AG08395 (cell line): Measurements from ENCODE around the gene MAGI1.

Experiments used
- DNase-seq: peaks from one replicate; pipeline ENCODE4 v3.0.0; 2012; ENCODE audit warnings: mixed read lengths, low spot score

MAGI1 gene

GRCh38 chr3:65665915-65666314 is 372.8 kb downstream of the MAGI1 start:
- no peak for DNase-seq

GRCh38 chr3:65664931-65665330 is 373.8 kb downstream of the MAGI1 start:
- DNase-seq, result no peak

DNA sequence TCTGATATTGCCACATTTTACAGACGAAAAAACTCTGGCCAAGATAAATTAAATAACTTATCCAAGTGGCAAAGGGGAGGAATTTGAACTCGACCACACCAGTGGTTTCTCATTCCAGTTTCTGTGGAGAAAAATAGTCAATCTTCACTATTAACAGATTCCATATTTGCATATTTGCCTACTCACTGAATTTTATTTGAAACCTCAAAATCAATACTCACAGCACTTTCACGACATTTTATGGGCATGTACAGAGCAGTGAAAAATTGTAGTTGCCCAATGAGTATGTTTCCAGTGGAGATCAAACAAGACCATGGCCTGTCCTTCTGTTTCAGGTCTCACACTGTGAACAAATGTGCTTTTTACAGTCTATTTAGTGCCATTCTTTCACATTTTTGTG is 374.3 kb downstream of the MAGI1 start:
- DNase-seq, result no peak

GRCh38 chr3:65662095-65662494 is 376.6 kb downstream of the MAGI1 start:
- DNase-seq, result no peak

- DNase-seq, result no peak
Measured at GRCh38 chr3:65660000-65660598, 378.6 kb downstream of the MAGI1 start.

DNA sequence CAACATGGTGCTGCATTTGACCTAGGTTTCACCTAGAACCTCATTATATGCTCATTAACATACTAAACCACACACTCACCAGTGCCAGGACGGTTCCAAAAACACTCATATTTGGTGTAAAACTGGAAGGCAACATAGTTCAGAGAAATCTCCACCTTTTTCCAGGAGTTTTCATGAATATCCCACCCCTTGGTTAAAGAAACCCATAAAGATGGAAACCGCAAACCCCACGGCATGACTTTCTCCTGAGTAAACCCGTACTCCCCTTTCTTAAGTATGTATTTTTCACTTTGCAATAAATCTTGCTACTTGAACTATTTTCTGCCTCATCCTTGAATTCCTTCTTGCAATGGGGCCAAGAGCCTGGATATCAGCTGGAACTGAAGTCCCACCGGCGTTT is 379.3 kb downstream of the MAGI1 start:
- DNase-seq, result no peak

DNA sequence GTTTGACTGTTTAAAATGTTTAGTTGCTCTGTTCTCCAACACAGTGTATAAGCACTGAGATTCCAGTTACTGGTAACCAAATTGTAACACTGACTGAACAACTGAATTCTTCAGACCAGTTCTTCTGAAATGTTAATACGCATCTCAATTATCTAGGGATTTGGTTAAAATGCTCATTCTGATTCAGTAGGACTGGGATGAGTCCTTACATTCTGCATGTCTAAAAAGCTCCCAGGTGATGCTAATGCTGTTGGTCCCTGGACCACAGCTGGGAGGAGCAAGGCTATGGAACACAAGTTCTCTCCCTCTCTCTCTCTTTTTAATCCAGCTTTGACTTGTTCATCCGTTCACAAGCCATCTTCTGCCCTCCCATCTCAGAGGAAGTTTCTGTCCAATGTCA is 380.3 kb downstream of the MAGI1 start:
- no peak for DNase-seq

- DNase-seq, result no peak
Measured at GRCh38 chr3:65655061-65655460, 383.7 kb downstream of the MAGI1 start.

- DNase-seq, result no peak
Measured at GRCh38 chr3:65653731-65654130, 385.0 kb downstream of the MAGI1 start.

DNA sequence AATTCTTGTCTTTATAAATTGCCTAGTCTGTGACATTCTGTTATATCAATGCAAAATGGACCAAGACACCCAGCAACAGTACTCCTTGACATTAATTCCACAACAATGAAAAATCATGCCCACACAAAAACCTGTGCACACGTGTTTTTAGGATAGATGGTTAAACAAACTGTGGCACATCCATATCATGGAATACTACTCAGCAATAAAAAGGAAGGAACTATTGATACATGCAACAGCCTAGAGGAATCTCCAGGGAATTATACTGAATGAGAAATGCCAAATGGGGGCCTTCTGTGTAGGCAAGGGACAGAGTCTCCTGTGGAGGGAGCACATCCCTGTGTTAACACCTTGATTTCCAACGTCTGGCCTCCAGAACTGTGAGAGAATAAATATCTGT is 388.5 kb downstream of the MAGI1 start:
- DNase-seq, result no peak

- DNase-seq, result no peak
Measured at GRCh38 chr3:65647369-65647768, 391.3 kb downstream of the MAGI1 start.

DNA sequence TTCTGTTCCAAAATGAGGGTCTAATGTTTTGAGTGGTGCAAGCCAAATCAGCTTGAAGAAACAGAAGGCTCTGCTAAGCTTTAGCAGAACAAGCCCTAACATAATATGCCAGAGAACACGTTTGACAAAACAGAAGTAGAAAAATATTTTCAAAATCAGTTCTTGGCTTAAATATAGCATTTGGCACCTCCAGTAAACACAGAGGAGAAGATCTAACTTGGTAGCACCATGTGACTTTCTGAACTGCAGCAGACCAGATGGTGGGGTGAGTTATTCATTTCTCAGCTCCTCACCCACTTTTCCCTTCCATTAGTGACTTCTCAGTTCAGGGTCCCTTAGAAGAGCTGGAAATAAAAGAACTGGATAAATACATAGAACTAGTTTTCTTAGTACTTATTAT is 395.8 kb downstream of the MAGI1 start:
- DNase-seq, result no peak

DNA sequence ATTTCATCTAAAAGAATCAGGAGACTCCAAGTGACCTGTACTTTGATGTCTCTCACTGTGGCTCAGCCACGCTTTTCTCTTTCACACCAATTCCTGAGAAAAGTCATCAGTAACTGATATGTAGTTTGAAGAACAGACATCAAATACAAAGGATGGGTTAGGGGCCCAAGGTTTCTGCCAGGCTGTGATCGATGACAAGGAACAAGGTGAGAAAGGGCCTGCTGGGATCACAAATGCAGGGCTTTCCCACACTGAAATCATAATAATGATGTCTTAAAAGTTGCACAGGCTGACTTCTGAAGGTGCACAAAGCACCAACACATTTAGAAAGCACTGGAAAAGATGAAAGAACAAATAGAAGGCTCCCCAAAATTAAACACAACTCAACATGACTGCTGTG is 396.9 kb downstream of the MAGI1 start:
- no peak for DNase-seq

GRCh38 chr3:65641045-65641444 is 397.7 kb downstream of the MAGI1 start:
- DNase-seq, result no peak

DNA sequence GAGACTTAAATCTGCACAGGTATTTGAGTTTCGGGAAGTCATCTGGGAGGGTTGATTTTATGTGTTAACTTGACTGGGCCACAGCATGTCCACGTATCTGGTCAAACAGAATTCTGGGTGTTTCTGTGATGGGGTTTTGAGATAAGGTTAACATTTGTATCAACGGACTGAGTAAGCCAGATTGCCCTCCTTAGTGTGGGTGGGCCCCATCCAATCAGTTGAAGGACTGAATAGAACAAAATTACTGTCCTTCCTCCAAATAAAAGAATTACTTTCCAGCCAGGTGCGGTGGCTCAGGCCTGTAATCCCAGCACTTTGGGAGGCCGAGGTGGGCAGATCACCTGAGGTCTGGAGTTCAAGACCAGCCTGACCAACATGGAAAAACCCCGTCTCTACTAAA is 399.3 kb downstream of the MAGI1 start:
- DNase-seq, result no peak

- no peak for DNase-seq
Measured at GRCh38 chr3:65638301-65638700, 400.4 kb downstream of the MAGI1 start.

- no peak for DNase-seq
Measured at GRCh38 chr3:65636326-65636725, 402.4 kb downstream of the MAGI1 start.

GRCh38 chr3:65635657-65636056 is 403.1 kb downstream of the MAGI1 start:
- DNase-seq, result no peak

- no peak for DNase-seq
Measured at GRCh38 chr3:65633018-65633638, 405.6 kb downstream of the MAGI1 start.

DNA sequence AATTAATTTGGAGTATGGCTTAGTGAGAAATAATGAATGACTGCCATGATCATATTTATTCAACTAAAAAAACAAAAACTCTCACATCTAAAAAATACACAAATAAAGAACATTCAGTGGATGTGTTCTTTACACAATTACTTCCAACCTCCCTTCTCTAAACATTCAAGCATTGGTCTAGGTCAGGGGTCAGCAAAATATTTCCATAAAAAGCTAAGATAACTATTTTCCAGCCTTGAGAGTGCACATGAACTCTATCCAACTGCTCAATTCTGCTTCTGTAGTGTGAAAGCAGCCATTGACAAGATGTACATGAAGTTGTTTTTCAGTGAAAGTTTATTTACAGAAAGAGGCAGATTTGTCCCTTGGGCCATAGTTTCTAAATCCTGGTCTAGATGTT is 406.3 kb downstream of the MAGI1 start:
- no peak for DNase-seq

DNA sequence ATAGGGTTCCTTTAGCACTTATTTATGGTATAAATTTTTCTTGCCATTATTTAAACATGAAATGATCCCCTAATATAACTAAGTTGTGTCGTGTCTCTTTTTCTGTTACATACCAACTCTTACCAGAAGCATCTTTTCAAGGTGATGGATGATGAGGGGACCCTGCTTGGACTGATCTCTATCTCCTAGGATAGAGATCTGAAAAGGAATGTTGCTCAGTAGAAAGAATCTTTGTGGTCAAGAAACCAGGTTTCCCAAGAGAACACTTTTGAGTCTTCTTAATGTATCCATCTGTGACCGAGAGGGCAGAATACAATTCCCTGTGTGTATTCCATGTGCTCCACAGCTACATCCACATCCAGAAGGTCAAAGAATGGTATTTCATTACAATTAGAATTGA is 409.7 kb downstream of the MAGI1 start:
- no peak for DNase-seq

- DNase-seq, result no peak
Measured at GRCh38 chr3:65627062-65627461, 411.7 kb downstream of the MAGI1 start.

GRCh38 chr3:65625305-65625704 is 413.4 kb downstream of the MAGI1 start:
- no peak for DNase-seq

DNA sequence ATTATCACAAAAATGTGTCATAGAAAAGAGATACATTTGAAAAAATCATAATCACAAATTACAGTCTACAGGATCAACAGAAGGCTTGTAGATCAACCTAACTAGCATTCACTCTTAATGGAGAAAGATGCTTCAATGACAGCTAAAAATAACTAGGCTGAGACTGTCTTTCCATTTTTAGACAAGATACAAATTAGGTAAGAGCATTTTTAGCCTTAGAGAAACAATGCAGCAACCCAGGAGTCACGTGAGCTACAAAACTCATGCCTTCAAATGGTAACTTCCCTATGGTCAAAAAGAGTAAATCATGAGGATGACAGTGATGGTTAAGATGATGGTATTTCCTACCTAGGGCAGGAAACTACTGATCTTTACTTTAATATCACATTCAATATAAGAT is 415.4 kb downstream of the MAGI1 start:
- no peak for DNase-seq
